ENCODE data around the gene RGS16.
"Not testable (repeated sequence)": the region's sequence is repeated elsewhere in the genome, so short reads cannot be mapped to it uniquely, and the experiment has no call there.

The RGS16 gene

GRCh38 chr1:182604175-182605164 is at the start of gene RGS16:
TSS of gene RGS16 (minus strand) at chr1:182604389. CDS start at chr1:182604259, 130 bp downstream.
- peak; percentile 87 for DNase-seq (ENCODE audit: low read depth, low spot score)

GRCh38 chr1:182653986-182654385 is 49.8 kb upstream of the RGS16 start:
- DNase-seq (ENCODE audit: low read depth, low spot score), result no peak

- DNase-seq (ENCODE audit: low read depth, low spot score), result no peak
These were observed 48.7 kb upstream of the RGS16 start for GRCh38 chr1:182652933-182653332.

GRCh38 chr1:182651339-182651724 is 47.1 kb upstream of the RGS16 start:
- no peak for DNase-seq (ENCODE audit: low read depth, low spot score)

GRCh38 chr1:182650678-182651338 is 46.6 kb upstream of the RGS16 start:
- DNase-seq (ENCODE audit: low read depth, low spot score), result no peak

- no peak for DNase-seq (ENCODE audit: low read depth, low spot score)
These were observed 44.9 kb upstream of the RGS16 start for GRCh38 chr1:182649041-182649440.

GRCh38 chr1:182646739-182647138 is 42.5 kb upstream of the RGS16 start:
- no peak for DNase-seq (ENCODE audit: low read depth, low spot score)

GRCh38 chr1:182644886-182645285 is 40.7 kb upstream of the RGS16 start:
- DNase-seq (ENCODE audit: low read depth, low spot score), result no peak

- DNase-seq (ENCODE audit: low read depth, low spot score), result no peak
These were observed 39.5 kb upstream of the RGS16 start for GRCh38 chr1:182643699-182644098.

- DNase-seq (ENCODE audit: low read depth, low spot score), result no peak
These were observed 38.3 kb upstream of the RGS16 start for GRCh38 chr1:182642461-182642860.

GRCh38 chr1:182641561-182641960 is 37.4 kb upstream of the RGS16 start:
- no peak for DNase-seq (ENCODE audit: low read depth, low spot score)

GRCh38 chr1:182639330-182639729 is 35.1 kb upstream of the RGS16 start:
- no peak for DNase-seq (ENCODE audit: low read depth, low spot score)

- no peak for DNase-seq (ENCODE audit: low read depth, low spot score)
These were observed 33.6 kb upstream of the RGS16 start for GRCh38 chr1:182637769-182638168.

- no peak for DNase-seq (ENCODE audit: low read depth, low spot score)
These were observed 31.7 kb upstream of the RGS16 start for GRCh38 chr1:182635871-182636270.

GRCh38 chr1:182634306-182635072 is 30.3 kb upstream of the RGS16 start:
- no peak for DNase-seq (ENCODE audit: low read depth, low spot score)

GRCh38 chr1:182633657-182634281 is 29.6 kb upstream of the RGS16 start:
- DNase-seq (ENCODE audit: low read depth, low spot score), result no peak

- no peak for DNase-seq (ENCODE audit: low read depth, low spot score)
These were observed 28.8 kb upstream of the RGS16 start for GRCh38 chr1:182633031-182633430.

GRCh38 chr1:182632441-182632857 is 28.3 kb upstream of the RGS16 start:
- DNase-seq (ENCODE audit: low read depth, low spot score), result not testable (repeated sequence)

- no peak for DNase-seq (ENCODE audit: low read depth, low spot score)
These were observed 27.8 kb upstream of the RGS16 start for GRCh38 chr1:182631954-182632353.

- no peak for DNase-seq (ENCODE audit: low read depth, low spot score)
These were observed 27.0 kb upstream of the RGS16 start for GRCh38 chr1:182631053-182631677.

- no peak for DNase-seq (ENCODE audit: low read depth, low spot score)
These were observed 26.4 kb upstream of the RGS16 start for GRCh38 chr1:182630586-182630985.
